ENCODE results near the gene UNC79.

Gene UNC79

DNA sequence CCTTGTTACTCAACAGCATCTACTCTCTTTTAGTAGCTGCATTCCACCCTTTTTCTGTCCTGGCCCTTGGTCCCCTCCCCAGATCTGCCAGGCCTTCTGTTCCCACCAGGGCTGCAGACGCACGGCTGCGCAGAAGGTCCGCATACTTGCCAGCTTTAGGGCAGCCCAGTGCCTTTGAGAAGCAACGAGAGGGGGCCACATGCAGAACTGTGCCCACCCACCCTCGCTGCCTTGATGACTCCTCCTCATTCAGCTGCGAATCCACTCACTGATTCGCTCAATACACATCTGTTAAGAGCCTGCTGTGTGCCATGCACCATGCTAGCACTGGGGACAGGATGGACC lies 318.3 kb downstream of the UNC79 start:
- no peak for DNase-seq (ENCODE audit: low read depth)

DNA sequence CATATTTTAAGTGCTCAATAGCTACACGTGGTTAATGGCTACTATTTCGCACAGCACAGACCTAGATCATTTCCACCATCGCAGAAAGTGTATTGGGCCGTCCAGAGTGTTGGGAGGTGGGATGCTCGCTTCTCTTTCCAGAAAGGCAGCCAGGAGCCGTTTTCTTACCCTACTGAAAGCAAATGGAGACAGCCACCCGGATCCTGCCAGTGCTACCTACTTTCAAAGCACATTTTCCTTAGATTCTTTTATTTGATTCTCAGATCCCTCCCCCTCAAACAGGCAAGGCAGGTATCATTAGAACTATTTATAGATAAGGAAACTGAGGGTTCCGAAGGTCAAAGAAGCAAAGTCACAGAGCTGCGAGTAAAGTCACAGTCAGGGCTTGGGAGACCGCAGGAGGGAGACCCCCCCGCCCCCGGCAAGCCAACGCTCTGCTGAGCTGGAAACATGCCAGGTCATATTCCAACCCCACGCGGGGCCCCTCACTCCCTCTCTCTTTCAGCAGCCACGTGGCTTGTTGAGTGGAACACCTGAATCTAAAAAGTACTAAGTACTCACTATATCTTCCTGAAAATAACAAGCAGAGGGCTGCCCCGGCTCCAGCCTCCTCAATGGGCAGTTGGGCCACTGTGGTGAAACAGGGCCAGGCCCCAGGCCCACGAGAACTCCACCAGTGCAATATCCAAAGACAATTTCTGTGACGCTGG lies 321.4 kb downstream of the UNC79 start:
- DNase-seq (ENCODE audit: low read depth): no peak

DNA sequence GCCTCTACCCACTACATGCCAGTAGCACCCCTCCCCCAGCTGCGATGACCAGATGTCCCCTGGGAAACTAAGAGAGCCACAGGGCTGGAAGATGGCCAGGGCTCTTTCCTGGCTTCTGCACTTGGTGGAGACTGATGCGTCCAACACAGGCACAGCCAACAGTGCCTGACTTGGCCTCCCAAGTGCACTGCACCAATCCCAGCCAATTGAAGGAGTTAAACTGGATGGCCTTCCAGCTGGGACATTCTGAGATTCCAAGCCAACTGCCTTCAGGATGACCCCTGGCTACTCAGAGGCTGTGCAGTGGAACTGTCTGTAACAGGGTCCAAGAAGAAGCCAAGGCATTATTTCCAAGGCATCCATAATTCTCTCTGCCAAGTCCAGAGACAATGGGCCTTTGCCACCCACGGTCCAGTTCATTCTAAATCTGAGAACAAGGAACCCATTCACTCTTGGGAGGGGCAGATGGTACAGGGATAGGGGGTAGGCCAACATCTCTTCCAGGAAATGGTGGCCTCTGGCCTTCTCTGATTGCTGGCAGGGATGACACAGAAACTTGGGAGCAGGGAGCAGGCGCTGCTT lies 322.3 kb downstream of the UNC79 start:
- no peak for DNase-seq (ENCODE audit: low read depth)

DNA sequence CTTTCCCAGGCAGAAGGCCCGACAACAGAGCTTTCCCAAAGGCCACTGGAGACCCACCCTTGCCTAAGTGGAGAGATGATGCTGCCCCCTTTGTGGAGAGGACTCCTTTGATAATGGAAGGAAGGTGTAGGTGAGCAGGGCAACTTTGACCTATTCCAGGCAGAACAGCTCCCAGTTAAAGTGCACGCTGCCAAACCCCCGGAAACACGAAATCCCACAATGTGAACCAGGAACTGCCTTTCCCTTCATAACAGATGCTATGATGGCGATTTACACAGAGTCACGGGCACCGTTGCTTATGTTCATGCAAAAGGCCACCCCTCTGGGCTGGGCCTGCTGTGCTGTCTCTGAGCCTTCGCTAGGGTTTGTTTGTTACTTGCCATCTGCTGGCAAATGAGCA lies 322.9 kb downstream of the UNC79 start:
- DNase-seq (ENCODE audit: low read depth): no peak

DNA sequence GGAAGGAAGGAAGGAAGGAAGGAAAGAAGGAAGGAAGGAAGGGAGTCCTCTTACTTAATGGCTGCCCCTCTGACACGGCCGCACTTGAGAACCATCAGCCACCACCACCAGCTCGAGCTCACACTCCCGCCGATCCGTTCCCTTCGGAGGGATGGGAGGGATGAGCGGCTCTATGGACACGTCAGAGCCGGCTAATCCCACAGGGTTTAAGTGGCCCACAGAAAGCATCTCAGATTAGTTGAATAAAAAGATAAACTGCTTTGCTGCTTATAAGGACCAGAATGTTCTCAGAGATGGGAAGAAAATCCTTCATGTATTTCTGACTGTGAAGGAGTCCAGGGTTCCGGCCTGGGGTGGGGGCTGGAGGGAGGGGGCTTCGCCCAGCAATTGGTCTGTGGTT lies 326.5 kb downstream of the UNC79 start:
- no peak for DNase-seq (ENCODE audit: low read depth)

All from stimulated activated CD8-positive, alpha-beta memory T cell treated with anti-CD3 and anti-CD28 coated beads, Interleukin-12 subunit alpha, Interleukin-12 subunit beta, amount 100 ng/mL, for 1 hour (primary cell).